ENCODE measurements around the gene CBLN2. TPM values are rescaled to one million over a fixed set of nuclear protein-coding genes. Genes with fewer than 3 reads are reported as not detected.

Gene CBLN2
- total RNA-seq, 1 donor from 2014 or later, result 3.5 TPM

- no peak for DNase-seq (ENCODE audit: low spot score)
- H3K4me3 Mint-ChIP-seq (ENCODE audit: unreplicated experiment), result peak overlapping the region; percentile 65
- H3K27ac Mint-ChIP-seq (ENCODE audit: unreplicated experiment), result no peak overlapping the region
- no peak for TF ChIP-seq CTCF (IDR thresholded peaks at IDR 0.05)
- H3K9me3 Mint-ChIP-seq (ENCODE audit: low read depth), result no peaks in the 10 kb centered on the region
- peaks cover 73% of the 10 kb centered on the region for H3K27me3 Mint-ChIP-seq (ENCODE audit: low read depth)
- no peaks in the 10 kb centered on the region for H3K36me3 Mint-ChIP-seq (ENCODE audit: low read depth)
- H3K4me1 Mint-ChIP-seq (ENCODE audit: low read depth), result peaks cover 19% of the 10 kb centered on the region
These were observed 1.8 kb downstream of the CBLN2 start for GRCh38 chr18:72542342-72542741.

GRCh38 chr18:72541871-72542332 lies 2.2 kb downstream of the CBLN2 start:
- DNase-seq (ENCODE audit: low spot score), result no peak
- TF ChIP-seq CTCF (IDR thresholded peaks at IDR 0.05), result peak; percentile 23
- Mint-ChIP-seq H3K36me3 (ENCODE audit: low read depth) (no peaks in the 10 kb centered on the region), H3K9me3 (ENCODE audit: low read depth) (no peaks in the 10 kb centered on the region), H3K4me1 (ENCODE audit: low read depth) (peaks cover 19% of the 10 kb centered on the region), H3K4me3 (ENCODE audit: unreplicated experiment) (no peak overlapping the region), H3K27me3 (ENCODE audit: low read depth) (peaks cover 71% of the 10 kb centered on the region), H3K27ac (ENCODE audit: unreplicated experiment) (no peak overlapping the region)

GRCh38 chr18:72539901-72540300 lies 4.2 kb downstream of the CBLN2 start:
- DNase-seq (ENCODE audit: low spot score), result no peak
- no peaks in the 10 kb centered on the region for H3K36me3 Mint-ChIP-seq (ENCODE audit: low read depth)
- H3K9me3 Mint-ChIP-seq (ENCODE audit: low read depth), result no peaks in the 10 kb centered on the region
- H3K4me1 Mint-ChIP-seq (ENCODE audit: low read depth), result peaks cover 19% of the 10 kb centered on the region
- H3K27me3 Mint-ChIP-seq (ENCODE audit: low read depth), result peaks cover 65% of the 10 kb centered on the region
- TF ChIP-seq CTCF (IDR thresholded peaks at IDR 0.05), result no peak
- no peak overlapping the region for H3K27ac Mint-ChIP-seq (ENCODE audit: unreplicated experiment)
- H3K4me3 Mint-ChIP-seq (ENCODE audit: unreplicated experiment), result no peak overlapping the region

DNA sequence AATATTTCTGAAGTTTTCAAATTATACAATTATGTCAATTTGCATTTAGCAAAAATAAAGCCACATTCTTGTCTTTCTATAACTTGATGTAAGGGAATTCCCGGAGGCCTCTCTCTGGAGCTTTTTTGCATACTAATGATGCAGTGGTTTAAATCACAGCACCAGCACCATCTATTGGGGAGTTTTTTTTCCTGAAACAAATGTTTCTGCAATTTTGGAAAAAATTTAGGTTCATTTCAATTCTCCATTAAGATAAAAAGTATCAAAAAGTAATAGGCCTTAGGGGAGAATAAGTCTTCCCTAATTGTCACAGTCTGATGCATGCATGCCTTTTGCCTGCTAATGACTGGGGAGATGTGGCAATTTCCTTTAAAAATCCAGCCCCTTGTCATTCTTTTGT lies 13.5 kb downstream of the CBLN2 start:
- H3K27me3 Mint-ChIP-seq (ENCODE audit: low read depth), result peaks cover 24% of the 10 kb centered on the region
- H3K4me3 Mint-ChIP-seq (ENCODE audit: unreplicated experiment), result no peak overlapping the region
- peak; percentile 44 for TF ChIP-seq CTCF (IDR thresholded peaks at IDR 0.05)
- no peaks in the 10 kb centered on the region for H3K36me3 Mint-ChIP-seq (ENCODE audit: low read depth)
- H3K4me1 Mint-ChIP-seq (ENCODE audit: low read depth), result no peaks in the 10 kb centered on the region
- H3K9me3 Mint-ChIP-seq (ENCODE audit: low read depth), result no peaks in the 10 kb centered on the region
- no peak overlapping the region for H3K27ac Mint-ChIP-seq (ENCODE audit: unreplicated experiment)
- no peak for DNase-seq (ENCODE audit: low spot score)

DNA sequence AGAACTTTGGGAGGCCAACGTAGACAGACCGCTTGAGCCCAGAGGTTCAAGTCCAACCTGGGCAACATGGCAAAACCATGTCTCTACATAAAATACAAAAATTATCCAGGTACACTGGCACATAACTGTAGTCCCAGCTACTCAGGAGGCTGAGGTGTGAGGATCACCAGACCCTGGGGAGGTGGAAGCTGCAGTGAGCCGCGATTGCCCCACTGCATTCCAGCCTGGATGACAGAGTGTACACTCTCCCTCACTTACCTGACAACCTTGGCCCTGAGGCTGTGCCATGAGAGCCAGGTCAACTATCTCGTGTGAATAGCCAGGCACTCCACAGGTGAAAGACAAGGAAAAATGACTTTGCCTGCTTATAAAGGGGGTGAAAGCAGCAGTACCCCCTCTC lies 39.3 kb downstream of the CBLN2 start:
- Mint-ChIP-seq H3K4me1 (ENCODE audit: low read depth) (no peaks in the 10 kb centered on the region), H3K36me3 (ENCODE audit: low read depth) (no peaks in the 10 kb centered on the region), H3K27ac (ENCODE audit: unreplicated experiment) (no peak overlapping the region), H3K4me3 (ENCODE audit: unreplicated experiment) (no peak overlapping the region), H3K27me3 (ENCODE audit: low read depth) (peaks cover 22% of the 10 kb centered on the region), H3K9me3 (ENCODE audit: low read depth) (no peaks in the 10 kb centered on the region)
- no peak for DNase-seq (ENCODE audit: low spot score)
- TF ChIP-seq CTCF (IDR thresholded peaks at IDR 0.05), result no peak

Measured in chondrocyte (in vitro differentiated cells).